GM23248 (cell line): Measurements from ENCODE around the gene LAMA2.

Source experiments
- EZH2 ChIP-seq: fragments of 200-600 bp; sonication (generic); IDR thresholded peaks from 2 replicates; pipeline ENCODE4 v1.6.1; 2018; ENCODE audit warnings: antibody characterized with exemption, mild to moderate bottlenecking; ENCODE audit not compliant: insufficient read depth, poor library complexity, severe bottlenecking
- EZH2phosphoT487 ChIP-seq: fragments of 200-600 bp; sonication (generic); IDR thresholded peaks from 2 replicates; pipeline ENCODE4 v1.6.1; 2018; ENCODE audit warnings: antibody characterized with exemption, moderate library complexity, mild to moderate bottlenecking, low read depth; ENCODE audit not compliant: insufficient read depth

DNA sequence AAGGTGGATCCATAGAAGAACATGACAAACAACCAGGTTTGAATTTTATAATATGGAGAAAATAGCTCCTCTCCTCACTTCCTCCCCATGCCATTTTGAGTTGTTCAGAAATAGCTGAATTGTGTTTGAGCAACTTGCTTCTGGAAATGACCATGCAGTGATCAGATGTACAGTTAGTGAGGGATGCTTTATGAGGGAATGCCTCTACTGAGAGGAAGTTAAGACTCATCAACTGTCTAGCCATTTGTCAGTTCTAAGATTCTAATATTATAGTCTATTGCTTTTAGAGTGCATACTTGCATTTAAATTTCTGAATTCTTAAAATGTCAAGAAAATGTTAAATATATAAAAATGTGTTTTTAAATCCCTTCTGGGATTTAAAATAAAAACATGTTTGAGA lies 3.8 kb downstream of the LAMA2 start:
- no peak for TF ChIP-seq EZH2
- no peak for TF ChIP-seq EZH2phosphoT487
